IPS-11a (cell line): Measurements from ENCODE around the gene PKIB.
"Not testable (repeated sequence)": the region's sequence is repeated elsewhere in the genome, so short reads cannot be mapped to it uniquely, and the experiment has no call there.

Experiments
- H3K4me3 ChIP-seq: one replicate; pipeline ENCODE4 v1.5.1; 2013; ENCODE audit warnings: low read depth, low read length, control low read depth

PKIB gene

GRCh38 chr6:122736616-122737015, 126.4 kb downstream of the PKIB start:
- H3K4me3 ChIP-seq = no peak overlapping the region

GRCh38 chr6:122740091-122740490, 129.9 kb downstream of the PKIB start:
- H3K4me3 ChIP-seq = no peak overlapping the region

- no peak overlapping the region for H3K4me3 ChIP-seq
Observed at GRCh38 chr6:122740936-122741335, 130.7 kb downstream of the PKIB start.

- not testable (repeated sequence) for H3K4me3 ChIP-seq
Observed at GRCh38 chr6:122744247-122744646, 134.0 kb downstream of the PKIB start.

GRCh38 chr6:122744856-122745255, 134.7 kb downstream of the PKIB start:
- H3K4me3 ChIP-seq = not testable (repeated sequence)

- no peak overlapping the region for H3K4me3 ChIP-seq
Observed at GRCh38 chr6:122746688-122747087, 136.5 kb downstream of the PKIB start.

GRCh38 chr6:122747573-122747972, 137.4 kb downstream of the PKIB start:
- H3K4me3 ChIP-seq = no peak overlapping the region

GRCh38 chr6:122748945-122749344, 138.7 kb downstream of the PKIB start:
- not testable (repeated sequence) for H3K4me3 ChIP-seq

- no peak overlapping the region for H3K4me3 ChIP-seq
Observed at GRCh38 chr6:122749451-122750050, 139.3 kb downstream of the PKIB start.

- H3K4me3 ChIP-seq = no peak overlapping the region
Observed at GRCh38 chr6:122751326-122751725, 141.1 kb downstream of the PKIB start.

- no peak overlapping the region for H3K4me3 ChIP-seq
Observed at GRCh38 chr6:122752459-122752858, 142.3 kb downstream of the PKIB start.

GRCh38 chr6:122753000-122753687, 142.9 kb downstream of the PKIB start:
- H3K4me3 ChIP-seq = no peak overlapping the region

GRCh38 chr6:122753688-122754056, 143.5 kb downstream of the PKIB start:
- no peak overlapping the region for H3K4me3 ChIP-seq

GRCh38 chr6:122754191-122754731, 144.1 kb downstream of the PKIB start:
- no peak overlapping the region for H3K4me3 ChIP-seq

GRCh38 chr6:122755901-122756300, 145.7 kb downstream of the PKIB start:
- H3K4me3 ChIP-seq = no peak overlapping the region

GRCh38 chr6:122758927-122759334, 148.7 kb downstream of the PKIB start:
- no peak overlapping the region for H3K4me3 ChIP-seq

- no peak overlapping the region for H3K4me3 ChIP-seq
Observed at GRCh38 chr6:122760330-122760729, 150.1 kb downstream of the PKIB start.

GRCh38 chr6:122766256-122766655, 156.1 kb downstream of the PKIB start:
- H3K4me3 ChIP-seq = no peak overlapping the region

- H3K4me3 ChIP-seq = no peak overlapping the region
Observed at GRCh38 chr6:122770835-122771601, 160.8 kb downstream of the PKIB start.

- no peak overlapping the region for H3K4me3 ChIP-seq
Observed at GRCh38 chr6:122772724-122773415, 162.7 kb downstream of the PKIB start.
